GM12872 (cell line): Measurements from ENCODE around the gene ATF2.

ENCODE experiments used
- CTCF ChIP-seq: IDR thresholded peaks from 3 replicates; pipeline ENCODE4 v1.5.1; 2011; ENCODE audit warnings: low read depth, mild to moderate bottlenecking, low read length, moderate library complexity; ENCODE audit not compliant: insufficient read depth

The ATF2 gene

GRCh38 chr2:175164235-175164634, 3.8 kb downstream of the ATF2 start:
- no peak for TF ChIP-seq CTCF

- no peak for TF ChIP-seq CTCF
Observed at GRCh38 chr2:175158894-175159293, 9.1 kb downstream of the ATF2 start.

GRCh38 chr2:175156534-175156933, 11.5 kb downstream of the ATF2 start:
- TF ChIP-seq CTCF = no peak

- TF ChIP-seq CTCF = no peak
Observed at GRCh38 chr2:175154661-175155082, 13.3 kb downstream of the ATF2 start.

- TF ChIP-seq CTCF = no peak
Observed at GRCh38 chr2:175152242-175152641, 15.8 kb downstream of the ATF2 start.

GRCh38 chr2:175151791-175152190, 16.2 kb downstream of the ATF2 start:
- no peak for TF ChIP-seq CTCF

- no peak for TF ChIP-seq CTCF
Observed at GRCh38 chr2:175147186-175147585, 20.8 kb downstream of the ATF2 start.

- TF ChIP-seq CTCF = no peak
Observed at GRCh38 chr2:175143678-175144077, 24.3 kb downstream of the ATF2 start.
